Ishikawa (cell line): ENCODE data around the gene S100A12.

Experiments
- CEBPB ChIP-seq: IDR thresholded peaks from 2 replicates; pipeline ENCODE4 v1.6.1; 2012
- CREB1 ChIP-seq: IDR thresholded peaks from 2 replicates; pipeline ENCODE4 v1.6.1; 2012; ENCODE audit warnings: low read depth
- EGR1 ChIP-seq: IDR thresholded peaks from 2 replicates; pipeline ENCODE4 v1.6.1; 2012
- EP300 ChIP-seq: IDR thresholded peaks from 2 replicates; pipeline ENCODE4 v1.6.1; 2012; ENCODE audit warnings: borderline replicate concordance
- FOXM1 ChIP-seq: IDR thresholded peaks from 2 replicates; pipeline ENCODE4 v1.6.1; 2012; ENCODE audit warnings: low read depth, borderline replicate concordance
- MAX ChIP-seq: IDR thresholded peaks from 2 replicates; pipeline ENCODE4 v1.6.1; 2012
- NFIC ChIP-seq: IDR thresholded peaks from 2 replicates; pipeline ENCODE4 v1.6.1; 2012
- RAD21 ChIP-seq: IDR thresholded peaks from 2 replicates; pipeline ENCODE4 v1.6.1; 2012; ENCODE audit warnings: low read depth
- TAF1 ChIP-seq: IDR thresholded peaks from 2 replicates; pipeline ENCODE4 v1.6.1; 2012; ENCODE audit warnings: low read depth, mild to moderate bottlenecking
- TCF12 ChIP-seq: IDR thresholded peaks from 2 replicates; pipeline ENCODE4 v1.6.1; 2012; ENCODE audit warnings: low read depth
- TEAD4 ChIP-seq: IDR thresholded peaks from 2 replicates; pipeline ENCODE4 v1.6.1; 2012
- USF1 ChIP-seq: IDR thresholded peaks from 2 replicates; pipeline ENCODE4 v1.6.1; 2012
- YY1 ChIP-seq: IDR thresholded peaks from 2 replicates; pipeline ENCODE4 v1.6.1; 2012; ENCODE audit warnings: low read depth
- ZBTB7A ChIP-seq: IDR thresholded peaks from 2 replicates; pipeline ENCODE4 v1.6.1; 2012; ENCODE audit warnings: low read depth
- TF ChIP-seq, protein P1 (sequence below): IDR thresholded peaks from 2 replicates; pipeline ENCODE4 v1.6.1; 2012; ENCODE audit warnings: low read depth, mild to moderate bottlenecking

Gene S100A12

DNA sequence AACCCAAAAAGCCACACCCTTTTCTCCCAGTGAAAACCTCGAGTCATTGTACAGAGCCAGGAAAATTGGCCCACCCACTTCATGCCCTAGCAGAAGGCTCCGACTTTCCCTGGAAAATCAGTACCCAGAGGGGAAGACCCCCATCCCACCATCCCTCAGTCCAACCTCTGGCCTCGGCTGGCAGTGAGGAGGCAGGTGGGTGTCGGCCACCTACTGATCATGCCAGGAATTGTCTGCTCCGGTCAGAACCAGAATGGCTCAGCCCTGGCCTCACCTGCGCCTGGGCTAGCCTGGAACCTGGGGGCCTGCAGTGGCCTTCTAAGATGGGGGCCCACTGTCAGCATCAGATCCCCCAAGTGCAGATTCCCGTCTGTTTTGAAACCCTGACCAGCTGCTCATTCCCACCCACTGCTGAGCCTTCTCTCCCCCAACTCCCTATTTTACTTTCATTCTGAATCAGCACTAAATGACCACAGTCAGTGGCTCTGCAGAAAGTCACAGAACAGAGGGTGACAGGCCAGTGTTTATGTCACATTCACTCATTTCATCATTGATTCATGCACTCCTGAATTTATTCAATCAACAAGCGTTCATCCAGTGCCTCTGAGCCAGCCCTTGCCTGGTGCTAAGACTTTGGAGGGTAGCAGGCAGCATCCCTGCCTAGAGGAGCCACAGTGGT is 20.8 kb downstream of the S100A12 start:
- TF ChIP-seq USF1 (no peak), MAX (no peak), TCF12 (no peak), EP300 (no peak), CREB1 (no peak), YY1 (no peak), RAD21 (no peak), TEAD4 (no peak), NFIC (no peak)

DNA sequence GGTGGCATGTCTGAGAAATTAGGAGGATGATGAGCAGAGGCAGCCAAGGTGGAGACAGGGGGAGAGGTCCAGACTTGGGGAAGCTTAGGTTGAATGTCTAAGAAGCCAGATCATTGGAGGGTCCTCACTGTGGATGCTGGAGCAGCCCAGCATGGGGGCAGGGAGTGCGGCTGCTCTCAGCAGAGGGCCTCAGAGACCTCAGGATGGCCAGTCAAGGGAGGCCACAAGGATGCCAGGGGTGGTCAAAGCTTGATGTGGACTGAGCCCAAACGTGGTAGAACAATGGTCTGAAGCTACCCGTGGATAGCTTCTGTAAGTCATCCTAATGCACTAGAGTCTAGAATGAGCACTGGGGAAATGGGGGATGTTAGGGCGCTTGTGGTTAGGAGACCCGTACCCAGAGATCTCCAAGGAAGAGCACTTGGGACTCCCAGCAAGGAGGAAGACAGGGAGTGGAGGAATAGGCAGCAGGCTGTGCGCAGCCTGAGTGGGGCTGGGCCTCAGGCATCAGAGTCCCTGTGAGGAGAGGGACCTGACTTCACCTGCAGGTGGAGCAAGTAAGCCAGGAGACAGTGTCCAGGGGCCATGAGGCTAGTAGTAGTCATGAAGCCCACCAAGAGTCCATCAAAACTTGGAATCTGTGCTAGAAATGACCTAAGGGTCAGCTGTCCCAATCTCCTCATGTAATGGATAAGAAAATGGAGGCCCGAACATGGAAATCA is 22.0 kb downstream of the S100A12 start:
- peak; percentile 45 for TF ChIP-seq RAD21
- TF ChIP-seq YY1, result no peak
- no peak for TF ChIP-seq TEAD4

- TF ChIP-seq RAD21, result peak; percentile 84
- no peak for TF ChIP-seq EGR1
Measured at GRCh38 chr1:153352523-153352922, 22.9 kb downstream of the S100A12 start.

- TF ChIP-seq NFIC (no peak), CEBPB (no peak), EGR1 (no peak), MAX (no peak), YY1 (no peak), USF1 (no peak)
Measured at GRCh38 chr1:153350321-153350957, 25.0 kb downstream of the S100A12 start.

GRCh38 chr1:153349363-153350320 is 25.8 kb downstream of the S100A12 start:
- no peak for TF ChIP-seq RAD21
- TF ChIP-seq, protein P1, sequence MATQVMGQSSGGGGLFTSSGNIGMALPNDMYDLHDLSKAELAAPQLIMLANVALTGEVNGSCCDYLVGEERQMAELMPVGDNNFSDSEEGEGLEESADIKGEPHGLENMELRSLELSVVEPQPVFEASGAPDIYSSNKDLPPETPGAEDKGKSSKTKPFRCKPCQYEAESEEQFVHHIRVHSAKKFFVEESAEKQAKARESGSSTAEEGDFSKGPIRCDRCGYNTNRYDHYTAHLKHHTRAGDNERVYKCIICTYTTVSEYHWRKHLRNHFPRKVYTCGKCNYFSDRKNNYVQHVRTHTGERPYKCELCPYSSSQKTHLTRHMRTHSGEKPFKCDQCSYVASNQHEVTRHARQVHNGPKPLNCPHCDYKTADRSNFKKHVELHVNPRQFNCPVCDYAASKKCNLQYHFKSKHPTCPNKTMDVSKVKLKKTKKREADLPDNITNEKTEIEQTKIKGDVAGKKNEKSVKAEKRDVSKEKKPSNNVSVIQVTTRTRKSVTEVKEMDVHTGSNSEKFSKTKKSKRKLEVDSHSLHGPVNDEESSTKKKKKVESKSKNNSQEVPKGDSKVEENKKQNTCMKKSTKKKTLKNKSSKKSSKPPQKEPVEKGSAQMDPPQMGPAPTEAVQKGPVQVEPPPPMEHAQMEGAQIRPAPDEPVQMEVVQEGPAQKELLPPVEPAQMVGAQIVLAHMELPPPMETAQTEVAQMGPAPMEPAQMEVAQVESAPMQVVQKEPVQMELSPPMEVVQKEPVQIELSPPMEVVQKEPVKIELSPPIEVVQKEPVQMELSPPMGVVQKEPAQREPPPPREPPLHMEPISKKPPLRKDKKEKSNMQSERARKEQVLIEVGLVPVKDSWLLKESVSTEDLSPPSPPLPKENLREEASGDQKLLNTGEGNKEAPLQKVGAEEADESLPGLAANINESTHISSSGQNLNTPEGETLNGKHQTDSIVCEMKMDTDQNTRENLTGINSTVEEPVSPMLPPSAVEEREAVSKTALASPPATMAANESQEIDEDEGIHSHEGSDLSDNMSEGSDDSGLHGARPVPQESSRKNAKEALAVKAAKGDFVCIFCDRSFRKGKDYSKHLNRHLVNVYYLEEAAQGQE, result no peak
- no peak for TF ChIP-seq TCF12
- TF ChIP-seq CREB1, result no peak
- TF ChIP-seq NFIC, result no peak
- no peak for TF ChIP-seq USF1
- no peak for TF ChIP-seq YY1
- TF ChIP-seq FOXM1, result no peak
- TF ChIP-seq TAF1, result no peak
- no peak for TF ChIP-seq EGR1
- no peak for TF ChIP-seq CEBPB
- TF ChIP-seq EP300, result no peak
- no peak for TF ChIP-seq MAX
- TF ChIP-seq ZBTB7A, result no peak
- no peak for TF ChIP-seq TEAD4
